ENCODE data around the gene CHGA. TPM values are rescaled to one million over a fixed set of nuclear protein-coding genes. Genes with fewer than 3 reads are reported as not detected.

CHGA gene
- total and polyA plus RNA-seq, 2 of the 13 experiments (the other 11 are each of a cell fraction or from before 2014, with no cell fraction given): not detected

DNA sequence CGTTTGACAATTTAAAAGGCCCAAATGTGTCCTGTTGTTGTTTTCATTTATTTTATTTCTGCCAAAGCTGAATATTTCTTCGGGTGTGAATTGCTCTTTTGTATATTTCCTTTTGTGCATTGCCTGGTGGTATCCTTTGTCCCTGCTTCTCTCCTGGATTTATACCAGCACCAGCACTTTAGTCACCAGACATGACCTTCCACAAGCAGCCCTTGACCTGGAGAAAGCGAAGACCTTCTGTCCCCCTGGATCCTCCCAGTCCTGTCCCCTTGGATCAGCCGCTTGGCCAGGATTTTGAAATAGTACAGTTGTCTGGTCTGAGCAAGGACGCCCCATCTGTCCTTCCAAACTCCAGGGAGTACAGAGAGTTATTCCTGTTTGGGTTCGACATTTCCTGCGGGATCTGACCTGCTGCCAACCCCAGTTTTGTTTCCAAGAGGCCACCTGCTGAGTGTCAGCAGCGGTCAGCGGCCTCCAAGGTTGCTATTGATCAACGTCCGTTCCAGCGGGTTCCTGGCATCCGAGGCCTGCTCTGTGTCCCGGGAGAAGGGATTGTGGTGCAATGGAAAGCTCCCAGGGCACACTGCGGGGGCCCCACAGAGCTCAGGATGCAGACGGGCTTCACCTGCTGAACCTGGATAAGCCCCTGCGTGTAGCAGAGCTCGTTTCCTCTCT, 45.1 kb upstream of the CHGA start (continued):
- no peak for TF ChIP-seq RBAK (CRISPR knock-in tag; IDR thresholded peaks at IDR 0.05)
- no peak for TF ChIP-seq NR1H2 (CRISPR knock-in tag; IDR thresholded peaks at IDR 0.05; ENCODE audit: borderline replicate concordance, low read depth)
- no peak for TF ChIP-seq HNRNPK (IDR thresholded peaks at IDR 0.05; ENCODE audit: low read depth, low read length, poor library complexity, severe bottlenecking)
- TF ChIP-seq SP1 (IDR thresholded peaks at IDR 0.05): no peak
- TF ChIP-seq SP1 (CRISPR knock-in tag; IDR thresholded peaks at IDR 0.05): no peak
- TF ChIP-seq, protein P1, sequence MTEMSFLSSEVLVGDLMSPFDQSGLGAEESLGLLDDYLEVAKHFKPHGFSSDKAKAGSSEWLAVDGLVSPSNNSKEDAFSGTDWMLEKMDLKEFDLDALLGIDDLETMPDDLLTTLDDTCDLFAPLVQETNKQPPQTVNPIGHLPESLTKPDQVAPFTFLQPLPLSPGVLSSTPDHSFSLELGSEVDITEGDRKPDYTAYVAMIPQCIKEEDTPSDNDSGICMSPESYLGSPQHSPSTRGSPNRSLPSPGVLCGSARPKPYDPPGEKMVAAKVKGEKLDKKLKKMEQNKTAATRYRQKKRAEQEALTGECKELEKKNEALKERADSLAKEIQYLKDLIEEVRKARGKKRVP (CRISPR knock-in tag; IDR thresholded peaks at IDR 0.05): no peak
- TF ChIP-seq ZKSCAN8 (CRISPR knock-in tag; IDR thresholded peaks at IDR 0.05; ENCODE audit: borderline replicate concordance): no peak
- no peak for TF ChIP-seq ZNF556 (CRISPR knock-in tag; IDR thresholded peaks at IDR 0.05; ENCODE audit: borderline replicate concordance)
- TF ChIP-seq, protein P2, sequence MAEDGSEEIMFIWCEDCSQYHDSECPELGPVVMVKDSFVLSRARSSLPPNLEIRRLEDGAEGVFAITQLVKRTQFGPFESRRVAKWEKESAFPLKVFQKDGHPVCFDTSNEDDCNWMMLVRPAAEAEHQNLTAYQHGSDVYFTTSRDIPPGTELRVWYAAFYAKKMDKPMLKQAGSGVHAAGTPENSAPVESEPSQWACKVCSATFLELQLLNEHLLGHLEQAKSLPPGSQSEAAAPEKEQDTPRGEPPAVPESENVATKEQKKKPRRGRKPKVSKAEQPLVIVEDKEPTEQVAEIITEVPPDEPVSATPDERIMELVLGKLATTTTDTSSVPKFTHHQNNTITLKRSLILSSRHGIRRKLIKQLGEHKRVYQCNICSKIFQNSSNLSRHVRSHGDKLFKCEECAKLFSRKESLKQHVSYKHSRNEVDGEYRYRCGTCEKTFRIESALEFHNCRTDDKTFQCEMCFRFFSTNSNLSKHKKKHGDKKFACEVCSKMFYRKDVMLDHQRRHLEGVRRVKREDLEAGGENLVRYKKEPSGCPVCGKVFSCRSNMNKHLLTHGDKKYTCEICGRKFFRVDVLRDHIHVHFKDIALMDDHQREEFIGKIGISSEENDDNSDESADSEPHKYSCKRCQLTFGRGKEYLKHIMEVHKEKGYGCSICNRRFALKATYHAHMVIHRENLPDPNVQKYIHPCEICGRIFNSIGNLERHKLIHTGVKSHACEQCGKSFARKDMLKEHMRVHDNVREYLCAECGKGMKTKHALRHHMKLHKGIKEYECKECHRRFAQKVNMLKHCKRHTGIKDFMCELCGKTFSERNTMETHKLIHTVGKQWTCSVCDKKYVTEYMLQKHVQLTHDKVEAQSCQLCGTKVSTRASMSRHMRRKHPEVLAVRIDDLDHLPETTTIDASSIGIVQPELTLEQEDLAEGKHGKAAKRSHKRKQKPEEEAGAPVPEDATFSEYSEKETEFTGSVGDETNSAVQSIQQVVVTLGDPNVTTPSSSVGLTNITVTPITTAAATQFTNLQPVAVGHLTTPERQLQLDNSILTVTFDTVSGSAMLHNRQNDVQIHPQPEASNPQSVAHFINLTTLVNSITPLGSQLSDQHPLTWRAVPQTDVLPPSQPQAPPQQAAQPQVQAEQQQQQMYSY (CRISPR knock-in tag; IDR thresholded peaks at IDR 0.05): peak; percentile 67
- TF ChIP-seq SRSF4 (IDR thresholded peaks at IDR 0.05; ENCODE audit: low read depth, low read length, poor library complexity, severe bottlenecking): no peak
- peak; percentile 72 for TF ChIP-seq GATAD2A (CRISPR knock-in tag; IDR thresholded peaks at IDR 0.05)
- TF ChIP-seq NFIB (CRISPR knock-in tag; IDR thresholded peaks at IDR 0.05; ENCODE audit: borderline replicate concordance): no peak
- TF ChIP-seq PITX1 (CRISPR knock-in tag; IDR thresholded peaks at IDR 0.05): 0 out of 2 replicates have a peak, but pooled peaks have one; percentile 37
- no peak for TF ChIP-seq MATR3 (CRISPR knock-in tag; IDR thresholded peaks at IDR 0.05)
- 0 out of 2 replicates have a peak, but pooled peaks have one; percentile 44 for TF ChIP-seq MTF2 (CRISPR knock-in tag; IDR thresholded peaks at IDR 0.05; ENCODE audit: borderline replicate concordance)
- TF ChIP-seq, protein P3, sequence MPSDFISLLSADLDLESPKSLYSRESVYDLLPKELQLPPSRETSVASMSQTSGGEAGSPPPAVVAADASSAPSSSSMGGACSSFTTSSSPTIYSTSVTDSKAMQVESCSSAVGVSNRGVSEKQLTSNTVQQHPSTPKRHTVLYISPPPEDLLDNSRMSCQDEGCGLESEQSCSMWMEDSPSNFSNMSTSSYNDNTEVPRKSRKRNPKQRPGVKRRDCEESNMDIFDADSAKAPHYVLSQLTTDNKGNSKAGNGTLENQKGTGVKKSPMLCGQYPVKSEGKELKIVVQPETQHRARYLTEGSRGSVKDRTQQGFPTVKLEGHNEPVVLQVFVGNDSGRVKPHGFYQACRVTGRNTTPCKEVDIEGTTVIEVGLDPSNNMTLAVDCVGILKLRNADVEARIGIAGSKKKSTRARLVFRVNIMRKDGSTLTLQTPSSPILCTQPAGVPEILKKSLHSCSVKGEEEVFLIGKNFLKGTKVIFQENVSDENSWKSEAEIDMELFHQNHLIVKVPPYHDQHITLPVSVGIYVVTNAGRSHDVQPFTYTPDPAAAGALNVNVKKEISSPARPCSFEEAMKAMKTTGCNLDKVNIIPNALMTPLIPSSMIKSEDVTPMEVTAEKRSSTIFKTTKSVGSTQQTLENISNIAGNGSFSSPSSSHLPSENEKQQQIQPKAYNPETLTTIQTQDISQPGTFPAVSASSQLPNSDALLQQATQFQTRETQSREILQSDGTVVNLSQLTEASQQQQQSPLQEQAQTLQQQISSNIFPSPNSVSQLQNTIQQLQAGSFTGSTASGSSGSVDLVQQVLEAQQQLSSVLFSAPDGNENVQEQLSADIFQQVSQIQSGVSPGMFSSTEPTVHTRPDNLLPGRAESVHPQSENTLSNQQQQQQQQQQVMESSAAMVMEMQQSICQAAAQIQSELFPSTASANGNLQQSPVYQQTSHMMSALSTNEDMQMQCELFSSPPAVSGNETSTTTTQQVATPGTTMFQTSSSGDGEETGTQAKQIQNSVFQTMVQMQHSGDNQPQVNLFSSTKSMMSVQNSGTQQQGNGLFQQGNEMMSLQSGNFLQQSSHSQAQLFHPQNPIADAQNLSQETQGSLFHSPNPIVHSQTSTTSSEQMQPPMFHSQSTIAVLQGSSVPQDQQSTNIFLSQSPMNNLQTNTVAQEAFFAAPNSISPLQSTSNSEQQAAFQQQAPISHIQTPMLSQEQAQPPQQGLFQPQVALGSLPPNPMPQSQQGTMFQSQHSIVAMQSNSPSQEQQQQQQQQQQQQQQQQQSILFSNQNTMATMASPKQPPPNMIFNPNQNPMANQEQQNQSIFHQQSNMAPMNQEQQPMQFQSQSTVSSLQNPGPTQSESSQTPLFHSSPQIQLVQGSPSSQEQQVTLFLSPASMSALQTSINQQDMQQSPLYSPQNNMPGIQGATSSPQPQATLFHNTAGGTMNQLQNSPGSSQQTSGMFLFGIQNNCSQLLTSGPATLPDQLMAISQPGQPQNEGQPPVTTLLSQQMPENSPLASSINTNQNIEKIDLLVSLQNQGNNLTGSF (CRISPR knock-in tag; IDR thresholded peaks at IDR 0.05): no peak
- TF ChIP-seq, protein P4, sequence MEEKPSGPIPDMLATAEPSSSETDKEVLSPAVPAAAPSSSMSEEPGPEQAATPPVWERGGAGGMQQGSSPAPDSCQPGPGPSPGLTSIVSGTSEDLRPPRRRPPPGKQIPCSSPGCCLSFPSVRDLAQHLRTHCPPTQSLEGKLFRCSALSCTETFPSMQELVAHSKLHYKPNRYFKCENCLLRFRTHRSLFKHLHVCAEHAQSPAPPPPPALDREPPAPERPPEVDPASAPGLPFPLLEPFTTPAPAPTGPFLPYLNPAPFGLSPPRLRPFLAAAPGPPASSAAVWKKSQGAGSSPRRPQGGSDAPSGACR (CRISPR knock-in tag; IDR thresholded peaks at IDR 0.05): 0 out of 2 replicates have a peak, but pooled peaks have one; percentile 32
- TF ChIP-seq ZNF776 (CRISPR knock-in tag; IDR thresholded peaks at IDR 0.05): no peak
